Epithelial cell of prostate (primary cell): ENCODE measurements around the gene TCAIM.
A peak's percentile ranks its signal among the peaks of the same experiment; 100 is the strongest.

ENCODE experiments used
- DNase-seq: peaks from one replicate; pipeline ENCODE4 v3.0.0-alpha.2; 2011; ENCODE audit warnings: low read depth, low spot score
- H3K27ac ChIP-seq: fragments of 450-650 bp; 2 replicates; pipeline ENCODE4 v1.5.1; 2017; ENCODE audit warnings: mild to moderate bottlenecking

The TCAIM gene

GRCh38 chr3:44338010-44338827 is at the start of gene TCAIM:
Gene TCAIM (plus strand): TSS chr3:44338766. CDS start chr3:44354783, 16,017 bp downstream.
- H3K27ac ChIP-seq = peak within 1 kb of the TSS; percentile 76
- peak; percentile 88 for DNase-seq

- H3K27ac ChIP-seq = no peak overlapping the region
- DNase-seq = no peak
Measured at GRCh38 chr3:44289882-44290462, 48.6 kb upstream of the TCAIM start.

- DNase-seq = no peak
- H3K27ac ChIP-seq = no peak overlapping the region
Measured at GRCh38 chr3:44292276-44292675, 46.3 kb upstream of the TCAIM start.

- no peak overlapping the region for H3K27ac ChIP-seq
- DNase-seq = no peak
Measured at GRCh38 chr3:44292947-44293346, 45.6 kb upstream of the TCAIM start.

- no peak for DNase-seq
- no peak overlapping the region for H3K27ac ChIP-seq
Measured at GRCh38 chr3:44297255-44297654, 41.3 kb upstream of the TCAIM start.

- DNase-seq = no peak
- H3K27ac ChIP-seq = no peak overlapping the region
Measured at GRCh38 chr3:44301746-44302145, 36.8 kb upstream of the TCAIM start.

- no peak overlapping the region for H3K27ac ChIP-seq
- DNase-seq = no peak
Measured at GRCh38 chr3:44309500-44309899, 29.1 kb upstream of the TCAIM start.

- no peak for DNase-seq
- no peak overlapping the region for H3K27ac ChIP-seq
Measured at GRCh38 chr3:44318891-44319311, 19.7 kb upstream of the TCAIM start.

GRCh38 chr3:44321335-44321734 is 17.2 kb upstream of the TCAIM start:
- no peak for DNase-seq

GRCh38 chr3:44323341-44323955 is 15.1 kb upstream of the TCAIM start:
- peak; percentile 10 for DNase-seq
- no peak overlapping the region for H3K27ac ChIP-seq

More at GRCh38 chr3:44321335-44321734, 17.2 kb upstream of the TCAIM start:
- H3K27ac ChIP-seq = no peak overlapping the region

GRCh38 chr3:44324584-44324983 is 14.0 kb upstream of the TCAIM start:
- no peak overlapping the region for H3K27ac ChIP-seq
- no peak for DNase-seq

GRCh38 chr3:44326019-44326418 is 12.5 kb upstream of the TCAIM start:
- no peak for DNase-seq

GRCh38 chr3:44326515-44326914 is 12.1 kb upstream of the TCAIM start:
- DNase-seq = no peak
- no peak overlapping the region for H3K27ac ChIP-seq

More at GRCh38 chr3:44326019-44326418, 12.5 kb upstream of the TCAIM start:
- no peak overlapping the region for H3K27ac ChIP-seq

GRCh38 chr3:44329946-44330345 is 8.6 kb upstream of the TCAIM start:
- H3K27ac ChIP-seq = no peak overlapping the region
- no peak for DNase-seq

GRCh38 chr3:44330444-44330843 is 8.1 kb upstream of the TCAIM start:
- no peak for DNase-seq
- no peak overlapping the region for H3K27ac ChIP-seq

- no peak for DNase-seq
- no peak overlapping the region for H3K27ac ChIP-seq
Measured at GRCh38 chr3:44334326-44334725, 4.2 kb upstream of the TCAIM start.

GRCh38 chr3:44337248-44337785 is 1.2 kb upstream of the TCAIM start:
- DNase-seq = no peak
- peak overlapping the region; percentile 76 for H3K27ac ChIP-seq

- H3K27ac ChIP-seq = peak overlapping the region; percentile 76
- no peak for DNase-seq
Measured at GRCh38 chr3:44338828-44339127, 212 bp downstream of the TCAIM start.

- DNase-seq = no peak
Measured at GRCh38 chr3:44339181-44340057, 853 bp downstream of the TCAIM start.

GRCh38 chr3:44340058-44340395 is 1.5 kb downstream of the TCAIM start:
- no peak for DNase-seq
- H3K27ac ChIP-seq = no peak overlapping the region

More at GRCh38 chr3:44339181-44340057, 853 bp downstream of the TCAIM start:
- H3K27ac ChIP-seq = peak overlapping the region; percentile 76
